Measurements from ENCODE around the gene ZCCHC9. TPM values are rescaled to one million over a fixed set of nuclear protein-coding genes. Genes with fewer than 3 reads are reported as not detected.

The ZCCHC9 gene
- total RNA-seq, 1 experiment from 2014 or later = 32.2 TPM

- H4K91ac ChIP-seq (ENCODE audit: insufficient read length, low read depth, low read length) = no peak overlapping the region
- peaks cover 2% of the 10 kb centered on the region; the same call in 1 of the 2 replicates for H3K4me1 ChIP-seq (ENCODE audit: insufficient read depth, low read length)
- H2BK12ac ChIP-seq (ENCODE audit: insufficient read length, low read depth, low read length) = no peak overlapping the region
- no peaks in the 10 kb centered on the region for H3K23me2 ChIP-seq (ENCODE audit: insufficient read length, low read depth, low read length, poor library complexity, severe bottlenecking)
- H3K9me3 ChIP-seq (ENCODE audit: control insufficient read depth, low read depth, low read length) = no peaks in the 10 kb centered on the region
- Mint-ChIP-seq H3K36me3 (ENCODE audit: insufficient read depth in 1 of 3, low read depth in 3 of 3) (peaks cover 0 to 8% (median 7%) of the 10 kb centered on the region in 3 experiments; a peak in 4 of 7 replicates), H3K27me3 (ENCODE audit: low read depth) (no peaks in the 10 kb centered on the region), H3K4me3 (no peak overlapping the region), H3K4me1 (peaks cover 16 to 18% of the 10 kb centered on the region in 2 experiments), H3K27ac (no peak overlapping the region), H3K9me3 (no peaks in the 10 kb centered on the region)
- no peak overlapping the region for H3K23ac ChIP-seq (ENCODE audit: insufficient read length, low read depth, low read length)
- no peaks in the 10 kb centered on the region for H4K20me1 ChIP-seq (ENCODE audit: control insufficient read depth, insufficient read depth, insufficient read length)
- no peak overlapping the region for H3K14ac ChIP-seq (ENCODE audit: insufficient read depth, low read length)
- H3K56ac ChIP-seq (ENCODE audit: insufficient read length, low read depth, low read length) = no peak overlapping the region
- H2AFZ ChIP-seq (ENCODE audit: low read length) = no peak overlapping the region
- H3K27me3 ChIP-seq (ENCODE audit: insufficient read depth, low read length) = no peaks in the 10 kb centered on the region
- DNase-seq = no peak
- H3T11ph ChIP-seq (ENCODE audit: low read length) = no peak overlapping the region
- H3K4me2 ChIP-seq (ENCODE audit: insufficient read depth, insufficient read length, low read length) = no peak overlapping the region
- H2BK20ac ChIP-seq (ENCODE audit: low read depth, low read length, poor library complexity, severe bottlenecking) = no peak overlapping the region
- no peak overlapping the region for H4K8ac ChIP-seq (replicated peaks; ENCODE audit: insufficient read length, low read depth, low read length)
- H3K9ac ChIP-seq (ENCODE audit: extremely low read depth, insufficient read length, low read length) = no peak overlapping the region
- no peak overlapping the region for H2BK120ac ChIP-seq (ENCODE audit: low read depth, low read length, poor library complexity, severe bottlenecking)
- H3K27ac ChIP-seq (ENCODE audit: insufficient read length, low read depth, low read length) = no peak overlapping the region
- H3K4ac ChIP-seq (ENCODE audit: low read depth, low read length) = no peak overlapping the region
- no peak overlapping the region for H3K18ac ChIP-seq (ENCODE audit: insufficient read length, low read depth, low read length)
- TF ChIP-seq CTCF (conservative IDR thresholded peaks at IDR 0.05) = no peak
- peaks cover 6% of the 10 kb centered on the region; the same call in 1 of the 2 replicates for H3K79me2 ChIP-seq (ENCODE audit: insufficient read depth, low read length)
- no CpG with 5 or more reads among the region's 1 CpG for WGBS (ENCODE audit: extremely low coverage, insufficient read length, low lambda C conversion rate)
- H2AK5ac ChIP-seq (ENCODE audit: insufficient read length, low read length) = no peak overlapping the region
- H4K5ac ChIP-seq (ENCODE audit: insufficient read length, low read depth, low read length) = no peak overlapping the region
- H2BK15ac ChIP-seq (ENCODE audit: low read depth, low read length) = no peak overlapping the region
- no peak overlapping the region for H2BK5ac ChIP-seq (ENCODE audit: insufficient read length, low read length)
- H3K79me1 ChIP-seq (ENCODE audit: insufficient read depth, low read depth, low read length, poor library complexity, severe bottlenecking) = peaks cover 7% of the 10 kb centered on the region
Observed at GRCh38 chr5:81303563-81303962, 2.2 kb downstream of the ZCCHC9 start.

Measured in H9 (cell line).